Gastrocnemius medialis (tissue), 4 donors: ENCODE measurements around the gene KLK2.

ENCODE experiments used
- CTCF ChIP-seq, 5 experiments: fragments of 450-650 bp in 3 of 5; fragments of 200-600 bp in 2 of 5; sonication (generic) in 2 of 5; IDR thresholded peaks in 4 of 5; conservative IDR thresholded peaks in 1 of 5; 1 replicate in 4 of 5; 2 replicates in 1 of 5; pipeline ENCODE4 v1.5.1; 2016 to 2019; ENCODE audit warnings: antibody characterized with exemption in 5 of 5, mild to moderate bottlenecking in 3 of 5, moderate library complexity in 3 of 5
- POLR2A ChIP-seq, 2 donors: fragments of 450-650 bp; IDR thresholded peaks; one replicate each; pipeline ENCODE4 v1.6.1; 2017; ENCODE audit warnings: antibody characterized with exemption in 2 of 2, mild to moderate bottlenecking in 2 of 2, moderate library complexity in 2 of 2

GRCh38 chr19:50908336-50908735 is 35.1 kb downstream of the KLK2 start:
- TF ChIP-seq POLR2A (IDR thresholded peaks at IDR 0.05), result no peak
- TF ChIP-seq CTCF (IDR thresholded peaks at IDR 0.05 in 4 of 5, conservative IDR thresholded peaks at IDR 0.05 in 1 of 5), result no peak
